A673 (cell line): ENCODE measurements around the gene SYK. TPM values are rescaled to one million over a fixed set of nuclear protein-coding genes. Genes with fewer than 3 reads are reported as not detected.
A peak's percentile ranks its signal among the peaks of the same experiment; 100 is the strongest.

ENCODE experiments used
- BruUV-seq: library from RNA; stranded (reverse); fragments of 400-500 nt; replicated peaks from 2 replicates; lab custom pipeline; 2021; lab: Mats Ljungman, UMichigan
- CTCF ChIA-PET: fragments of 300-600 bp; sonication (Branson Sonifier 250); formaldehyde crosslinking; loops from one replicate; lab custom pipeline; 2022; ENCODE audit warnings: antibody characterized with exemption; lab: Charles Lee
- POLR2A ChIA-PET: fragments of 300-600 bp; sonication (Branson Sonifier 250); formaldehyde crosslinking; loops from one replicate; lab custom pipeline; 2022; ENCODE audit warnings: antibody characterized with exemption; ENCODE audit not compliant: low non-redundant PET; lab: Charles Lee
- DNase-seq: peaks from one replicate; pipeline ENCODE4 v3.0.0-alpha.2; 2015; ENCODE audit warnings: low spot score
- H3K27ac ChIP-seq: fragments of 200-600 bp; sonication (generic); 2 replicates; pipeline ENCODE4 v1.5.1; 2016; ENCODE audit warnings: mixed run types, low read depth, mild to moderate bottlenecking, mixed read lengths, antibody characterized with exemption, low read length; ENCODE audit not compliant: poor library complexity, severe bottlenecking
- H3K27me3 ChIP-seq: fragments of 200-600 bp; sonication (generic); replicated peaks from 2 replicates; pipeline ENCODE4 v1.6.1; 2017; ENCODE audit warnings: mixed run types, low read depth, mild to moderate bottlenecking, mixed read lengths, antibody characterized with exemption, low read length; ENCODE audit not compliant: insufficient read depth, poor library complexity
- H3K36me3 ChIP-seq: fragments of 200-600 bp; sonication (generic); 2 replicates; pipeline ENCODE4 v1.6.1; 2016; ENCODE audit warnings: mixed run types, mild to moderate bottlenecking, mixed read lengths, antibody characterized with exemption, low read length; ENCODE audit not compliant: insufficient read depth, poor library complexity, severe bottlenecking
- H3K4me1 ChIP-seq: fragments of 200-600 bp; sonication (generic); 2 replicates; pipeline ENCODE4 v1.6.1; 2017; ENCODE audit warnings: mixed run types, mild to moderate bottlenecking, mixed read lengths, antibody characterized with exemption, low read length; ENCODE audit not compliant: insufficient read depth, poor library complexity, severe bottlenecking
- H3K4me3 ChIP-seq: fragments of 200-600 bp; sonication (generic); 2 replicates; pipeline ENCODE4 v1.5.1; 2016; ENCODE audit warnings: low read depth, mixed run types, mild to moderate bottlenecking, mixed read lengths, low read length; ENCODE audit not compliant: poor library complexity, severe bottlenecking
- H3K9me3 ChIP-seq: fragments of 200-600 bp; sonication (generic); 2 replicates; pipeline ENCODE4 v1.6.1; 2016; ENCODE audit warnings: mixed run types, low read depth, mild to moderate bottlenecking, mixed read lengths, antibody characterized with exemption, low read length; ENCODE audit not compliant: poor library complexity, severe bottlenecking
- EZH2 ChIP-seq: fragments of 200-600 bp; sonication (generic); IDR thresholded peaks from 2 replicates; pipeline ENCODE4 v1.6.1; 2017; ENCODE audit warnings: borderline replicate concordance, low read depth, mild to moderate bottlenecking, mixed read lengths, antibody characterized with exemption, low read length; ENCODE audit not compliant: poor library complexity, severe bottlenecking
- intact Hi-C: fragments of 100-400 bp; cut with micrococcal nuclease; formaldehyde crosslinking; loops from one replicate; pipeline ENCODE4 v1.10.0; 2022; ENCODE audit not compliant: unreplicated experiment
- total RNA-seq: library from RNA; stranded (reverse); gene quantifications from 2 replicates; pipeline ENCODE4 v1.2.3, GENCODE V29; 2021
- TF ChIP-seq, protein P1 (sequence below): fragments of 300-800, 200-600 bp; sonication (generic); conservative IDR thresholded peaks from 2 replicates; pipeline ENCODE4 v1.5.1; 2017; ENCODE audit warnings: low read depth, mild to moderate bottlenecking, antibody characterized with exemption, low read length, moderate library complexity, mixed read lengths

The SYK gene
- total RNA-seq, 1 experiment from 2014 or later: 14.9 TPM

GRCh38 chr9:90898228-90898627 is 96.6 kb downstream of the SYK start:
- no peaks in the 10 kb centered on the region for H3K36me3 ChIP-seq
- H3K27ac ChIP-seq: no peak overlapping the region
- H3K27me3 ChIP-seq: no peaks in the 10 kb centered on the region
- no peak for TF ChIP-seq EZH2
- TF ChIP-seq, protein P1, sequence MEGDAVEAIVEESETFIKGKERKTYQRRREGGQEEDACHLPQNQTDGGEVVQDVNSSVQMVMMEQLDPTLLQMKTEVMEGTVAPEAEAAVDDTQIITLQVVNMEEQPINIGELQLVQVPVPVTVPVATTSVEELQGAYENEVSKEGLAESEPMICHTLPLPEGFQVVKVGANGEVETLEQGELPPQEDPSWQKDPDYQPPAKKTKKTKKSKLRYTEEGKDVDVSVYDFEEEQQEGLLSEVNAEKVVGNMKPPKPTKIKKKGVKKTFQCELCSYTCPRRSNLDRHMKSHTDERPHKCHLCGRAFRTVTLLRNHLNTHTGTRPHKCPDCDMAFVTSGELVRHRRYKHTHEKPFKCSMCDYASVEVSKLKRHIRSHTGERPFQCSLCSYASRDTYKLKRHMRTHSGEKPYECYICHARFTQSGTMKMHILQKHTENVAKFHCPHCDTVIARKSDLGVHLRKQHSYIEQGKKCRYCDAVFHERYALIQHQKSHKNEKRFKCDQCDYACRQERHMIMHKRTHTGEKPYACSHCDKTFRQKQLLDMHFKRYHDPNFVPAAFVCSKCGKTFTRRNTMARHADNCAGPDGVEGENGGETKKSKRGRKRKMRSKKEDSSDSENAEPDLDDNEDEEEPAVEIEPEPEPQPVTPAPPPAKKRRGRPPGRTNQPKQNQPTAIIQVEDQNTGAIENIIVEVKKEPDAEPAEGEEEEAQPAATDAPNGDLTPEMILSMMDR: peak; percentile 42
- H3K9me3 ChIP-seq: no peaks in the 10 kb centered on the region
- H3K4me1 ChIP-seq: no peaks in the 10 kb centered on the region
- CTCF ChIA-PET: no interaction called here
- POLR2A ChIA-PET: no interaction called here
- no peak for DNase-seq
- intact Hi-C loops: no loop called here
- no peak overlapping the region for H3K4me3 ChIP-seq
- no TSS peak for BruUV-seq

- TF ChIP-seq, protein P1: no peak
- TF ChIP-seq EZH2: no peak
- no peak overlapping the region for H3K27ac ChIP-seq
- H3K36me3 ChIP-seq: no peaks in the 10 kb centered on the region
- CTCF ChIA-PET: no interaction called here
- no peak overlapping the region for H3K4me3 ChIP-seq
- H3K9me3 ChIP-seq: no peaks in the 10 kb centered on the region
- no peaks in the 10 kb centered on the region for H3K4me1 ChIP-seq
- DNase-seq: no peak
- no TSS peak for BruUV-seq
- no peaks in the 10 kb centered on the region for H3K27me3 ChIP-seq
- intact Hi-C loops: no loop called here
- POLR2A ChIA-PET: no interaction called here
These were observed 97.7 kb downstream of the SYK start for GRCh38 chr9:90899287-90899686.

DNA sequence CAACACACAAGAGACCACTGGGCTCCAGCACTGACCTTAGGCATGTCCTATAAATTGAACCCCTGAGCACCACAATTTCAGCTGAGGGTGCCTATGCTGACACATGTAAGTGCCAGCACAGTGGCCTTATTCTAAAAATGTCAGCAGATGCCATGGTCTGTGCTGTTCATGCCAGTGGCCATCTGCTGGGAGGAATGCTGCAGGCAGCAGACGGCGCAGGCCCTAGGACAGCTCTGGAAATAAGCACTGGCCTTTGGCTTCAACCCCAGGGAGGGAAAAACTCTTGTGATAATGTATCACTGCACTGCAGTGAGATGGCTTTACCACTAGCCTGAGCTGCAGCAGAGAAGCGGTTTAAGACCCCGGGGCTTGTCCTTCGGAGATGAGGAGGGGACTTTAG is 98.5 kb downstream of the SYK start:
- Histone ChIP-seq H3K4me1 (no peaks in the 10 kb centered on the region), H3K36me3 (no peaks in the 10 kb centered on the region), H3K9me3 (no peaks in the 10 kb centered on the region), H3K27me3 (no peaks in the 10 kb centered on the region), H3K27ac (no peak overlapping the region), H3K4me3 (no peak overlapping the region)
- POLR2A ChIA-PET: no interaction called here
- intact Hi-C loops: no loop called here
- BruUV-seq: no TSS peak
- CTCF ChIA-PET: no interaction called here
- no peak for DNase-seq
- TF ChIP-seq, protein P1: no peak
- no peak for TF ChIP-seq EZH2
